HepG2 (cell line): ENCODE results near the gene ARHGEF26. TPM values are rescaled to one million over a fixed set of nuclear protein-coding genes. Genes with fewer than 3 reads are reported as not detected.
A peak's percentile ranks its signal among the peaks of the same experiment; 100 is the strongest.

Source experiments
- ATAC-seq: fragments of 200-7000 bp; cut with Tn5 transposase; 3 replicates; pipeline ENCODE4 v1.9.1; 2020; ENCODE audit warnings: mild to moderate bottlenecking, moderate library complexity
- BruUV-seq: library from RNA; stranded (reverse); fragments of 400-500 nt; replicated peaks from 2 replicates; lab custom pipeline; 2021; lab: Mats Ljungman, UMichigan
- CTCF ChIA-PET: fragments of 300-600 bp; formaldehyde crosslinking; extraction: SDS; loops from one replicate; lab custom pipeline; 2021; ENCODE audit warnings: low total read pairs, inconsistent platforms, low intra/inter-chr PET ratio; lab: Yijun Ruan, JAX
- POLR2A ChIA-PET: fragments of 350-600 bp; sonication (Branson Sonifier 250); formaldehyde crosslinking; loops from one replicate; lab custom pipeline; 2020; ENCODE audit warnings: antibody characterized with exemption, inconsistent platforms; lab: Yijun Ruan, JAX
- DNase-seq: peaks from one replicate; pipeline ENCODE4 v3.0.0-alpha.2; 2015; ENCODE audit warnings: low spot score
- FAIRE-seq: peaks from 3 replicates; lab custom pipeline; 2011; peaks lifted over from hg19 to GRCh38; lab: Jason Lieb, UNC
- H2AFZ ChIP-seq: one replicate; pipeline ENCODE4 v1.6.1; 2011; ENCODE audit warnings: low read length, inconsistent platforms
- H3K27ac ChIP-seq: fragments of 300-600 bp; 3 replicates; pipeline ENCODE4 v1.8.0; 2011; ENCODE audit warnings: mixed run types, mild to moderate bottlenecking, mixed read lengths, low read length, inconsistent platforms; ENCODE audit not compliant: insufficient read depth; ENCODE audit errors: extremely low read length
- H3K27me3 ChIP-seq, 2 experiments: fragments of 200-600 bp in 1 of 2; 2 replicates in 1 of 2; 3 replicates in 1 of 2; pipeline versions ENCODE4 v1.6.0 to v1.8.0; 2011; ENCODE audit warnings: low read length in 2 of 2, mild to moderate bottlenecking in 2 of 2, moderate library complexity in 2 of 2, inconsistent platforms in 1 of 2; ENCODE audit not compliant: insufficient read depth in 2 of 2, control insufficient read depth in 1 of 2
- H3K36me3 ChIP-seq, 2 experiments: fragments of 200-600 bp in 1 of 2; replicated peaks in 1 of 2; 2 replicates in 1 of 2; 3 replicates in 1 of 2; pipeline versions ENCODE4 v1.5.1 to v1.8.0; 2011; ENCODE audit warnings: low read length in 2 of 2, inconsistent platforms in 1 of 2; ENCODE audit not compliant: insufficient read depth in 2 of 2, control insufficient read depth in 1 of 2
- H3K4me1 ChIP-seq: 2 replicates; pipeline ENCODE4 v1.5.1; 2012; ENCODE audit warnings: low read length, inconsistent platforms; ENCODE audit not compliant: insufficient read depth
- H3K4me2 ChIP-seq: 2 replicates; pipeline ENCODE4 v1.6.0; 2011; ENCODE audit warnings: low read depth, low read length, inconsistent platforms
- H3K4me3 ChIP-seq, 3 experiments: fragments of 200-600 bp in 1 of 3; sonication (generic), shearing (Covaris generic) in 1 of 3; replicated peaks in 1 of 3; 2 replicates each; pipeline ENCODE4 v1.5.1; 2011 to 2016; ENCODE audit warnings: low read length in 3 of 3, inconsistent platforms in 2 of 3, low read depth in 2 of 3, mild to moderate bottlenecking in 2 of 3, control low read depth in 1 of 3, mixed read lengths in 1 of 3; ENCODE audit not compliant: insufficient read depth in 1 of 3
- H3K79me2 ChIP-seq: one replicate; pipeline ENCODE4 v1.6.1; 2011; ENCODE audit warnings: low read length, inconsistent platforms; ENCODE audit not compliant: insufficient read depth
- H3K9ac ChIP-seq: 2 replicates; pipeline ENCODE4 v1.6.0; 2011; ENCODE audit warnings: mild to moderate bottlenecking, low read depth, low read length, inconsistent platforms; ENCODE audit not compliant: insufficient read depth
- H3K9me3 ChIP-seq: 2 replicates; pipeline ENCODE4 v1.5.1; 2012; ENCODE audit warnings: mild to moderate bottlenecking, low read length
- H4K20me1 ChIP-seq: 2 replicates; pipeline ENCODE4 v1.6.0; 2011; ENCODE audit warnings: inconsistent platforms, mild to moderate bottlenecking, low read length, moderate library complexity; ENCODE audit not compliant: insufficient read depth
- FOXA1 ChIP-seq, 2 experiments: fragments of 450-650 bp in 1 of 2; sonication (generic) in 1 of 2; formaldehyde crosslinking in 1 of 2; IDR thresholded peaks; 2 replicates each; pipeline versions ENCODE4 v1.4.0 to v1.6.1; 2016 to 2020; ENCODE audit warnings: missing genetic modification reagents in 1 of 2
- GLI4 ChIP-seq: sonication (generic); formaldehyde crosslinking; IDR thresholded peaks from 2 replicates; pipeline ENCODE4 v1.5.1; 2020; ENCODE audit warnings: missing genetic modification reagents, mild to moderate bottlenecking, moderate library complexity, borderline replicate concordance
- HNRNPH1 ChIP-seq: fragments of 200-400 bp; formaldehyde crosslinking; optimal IDR thresholded peaks from 2 replicates; pipeline ENCODE3; 2017; ENCODE audit warnings: mild to moderate bottlenecking, low read depth, low read length
- IRF2 ChIP-seq: IDR thresholded peaks from 2 replicates; pipeline ENCODE4 v1.6.1; 2018; ENCODE audit warnings: missing genetic modification reagents, missing compliant biosample characterization
- KLF15 ChIP-seq: sonication (generic); formaldehyde crosslinking; IDR thresholded peaks from 2 replicates; pipeline ENCODE4 v1.8.1; 2023; ENCODE audit warnings: borderline replicate concordance, mild to moderate bottlenecking, inconsistent platforms, missing genetic modification reagents, mixed read lengths
- NFIC ChIP-seq: IDR thresholded peaks from 2 replicates; pipeline ENCODE4 v1.6.1; 2012; ENCODE audit warnings: mild to moderate bottlenecking, low read length, inconsistent platforms
- POGK ChIP-seq: sonication (generic); formaldehyde crosslinking; conservative IDR thresholded peaks from 2 replicates; pipeline ENCODE4 v1.8.0; 2022; ENCODE audit warnings: mild to moderate bottlenecking, moderate library complexity, missing genetic modification reagents
- ZBTB20 ChIP-seq: sonication (generic); formaldehyde crosslinking; IDR thresholded peaks from 2 replicates; pipeline ENCODE4 v1.8.1; 2023; ENCODE audit warnings: missing genetic modification reagents, low read depth, mild to moderate bottlenecking, borderline replicate concordance
- ZNF607 ChIP-seq: sonication (generic); formaldehyde crosslinking; IDR thresholded peaks from 2 replicates; pipeline ENCODE4 v1.5.1; 2020; ENCODE audit warnings: missing genetic modification reagents, mild to moderate bottlenecking, borderline replicate concordance
- WGBS: methylation state at CpG from one replicate; pipeline ENCODE4 v1.1.6; 2017; ENCODE audit warnings: low lambda C conversion rate; 5-methylcytosine and 5-hydroxymethylcytosine counted together
- in situ Hi-C: cut with HindIII; loops from 2 replicates; pipeline ENCODE4 v1.10.0; 2017; ENCODE audit warnings: low pct_unique_long_range_greater_than_20kb; ENCODE audit not compliant: extremely low pct_ligation_motif_present
- intact Hi-C: fragments of 100-400 bp; cut with micrococcal nuclease; formaldehyde crosslinking; loops from one replicate; pipeline ENCODE4 v1.10.0; 2022; ENCODE audit not compliant: unreplicated experiment
- polyA plus RNA-seq, 8 experiments: library from polyadenylated mRNA; depleted of rRNA in 3 of 8; stranded (reverse) in 7 of 8; unstranded in 1 of 8; fragments of >200 nt; fragmentation: Illumina TruSeq in 4 of 8; extraction: Trizol in 4 of 8; gene quantifications; 2 replicates each; pipeline versions ENCODE4 v1.2.1 to v1.2.3, GENCODE V29; 2011 to 2016; ENCODE audit warnings: low read depth in 4 of 8, missing spikeins in 1 of 8, mixed read lengths in 1 of 8; ENCODE audit not compliant: insufficient read depth in 1 of 8
- total RNA-seq, 5 experiments: library from RNA; depleted of rRNA; stranded (reverse); fragments of >200 nt; fragmentation: Illumina TruSeq; extraction: Trizol; gene quantifications; 2 replicates each; pipeline ENCODE4 v1.2.3, GENCODE V29; 2016; ENCODE audit warnings: low read depth in 1 of 5
- TF ChIP-seq, protein P1 (sequence below): sonication (generic); formaldehyde crosslinking; IDR thresholded peaks from 2 replicates; pipeline ENCODE4 v1.4.0; 2020; ENCODE audit warnings: missing genetic modification reagents
- TF ChIP-seq, protein P2 (sequence below): sonication (generic); formaldehyde crosslinking; IDR thresholded peaks from 2 replicates; pipeline ENCODE4 v1.4.0; 2020; ENCODE audit warnings: missing genetic modification reagents

ARHGEF26 gene
- total and polyA plus RNA-seq, 2 of the 13 experiments (the other 11 are each of a cell fraction or from before 2014, with no cell fraction given): 0.74 to 6.1 TPM

DNA sequence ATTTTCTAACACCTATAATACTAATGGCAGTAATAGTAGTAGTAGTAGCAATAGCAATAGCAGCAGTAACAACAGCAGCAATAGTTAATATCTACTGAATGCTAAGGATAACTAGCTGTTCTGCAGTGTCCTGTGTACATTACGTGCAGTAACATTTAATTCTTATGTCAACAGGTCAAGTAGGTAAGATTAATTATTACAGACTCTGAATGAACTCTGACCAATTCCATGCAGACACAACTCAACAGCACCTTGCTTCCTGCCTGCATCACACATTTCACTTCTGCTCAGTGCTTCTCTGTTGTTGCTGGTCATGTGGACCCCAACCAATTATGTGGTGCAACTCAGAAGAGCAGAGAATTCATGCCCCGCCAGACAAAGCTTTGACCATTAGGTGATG is 39.9 kb upstream of the ARHGEF26 start:
- no peak overlapping the region for H3K27ac ChIP-seq
- H3K9ac ChIP-seq: no peak overlapping the region
- FAIRE-seq: no peak
- no peak for TF ChIP-seq FOXA1 (IDR thresholded peaks at IDR 0.05)
- TF ChIP-seq FOXA1 (CRISPR knock-in tag; IDR thresholded peaks at IDR 0.05): peak; percentile 31; the same call in 1 of the 2 replicates
- TF ChIP-seq ZBTB20: no peak
- H4K20me1 ChIP-seq: no peaks in the 10 kb centered on the region
- H3K36me3 ChIP-seq: no peaks in the 10 kb centered on the region
- CTCF ChIA-PET: no interaction called here
- H3K9me3 ChIP-seq: peaks cover 12% of the 10 kb centered on the region; the same call in 1 of the 2 replicates
- H2AFZ ChIP-seq: no peak overlapping the region
- intact Hi-C loops (no loop called here), in situ Hi-C loops (no loop called here)
- ATAC-seq: peak; percentile 63
- POLR2A ChIA-PET: no interaction called here
- DNase-seq: no peak
- 44% methylated on average over 2 of the region's 2 CpGs for WGBS
- no peaks in the 10 kb centered on the region for H3K79me2 ChIP-seq
- no peaks in the 10 kb centered on the region for H3K27me3 ChIP-seq
- peaks cover 8% of the 10 kb centered on the region; the same call in 1 of the 2 replicates for H3K4me1 ChIP-seq
- no TSS peak for BruUV-seq
- no peak overlapping the region for H3K4me3 ChIP-seq
- H3K4me2 ChIP-seq: no peak overlapping the region

- Histone ChIP-seq H3K79me2 (no peaks in the 10 kb centered on the region), H3K4me3 (no peak overlapping the region), H4K20me1 (no peaks in the 10 kb centered on the region), H3K27ac (no peak overlapping the region), H3K9ac (no peak overlapping the region), H3K9me3 (peaks cover 12% of the 10 kb centered on the region; the same call in 1 of the 2 replicates), H3K36me3 (no peaks in the 10 kb centered on the region), H2AFZ (no peak overlapping the region), H3K4me2 (no peak overlapping the region), H3K27me3 (no peaks in the 10 kb centered on the region; a peak in 1 of 5 replicates), H3K4me1 (peaks cover 8% of the 10 kb centered on the region; the same call in 1 of the 2 replicates)
- BruUV-seq: no TSS peak
- DNase-seq (no peak), FAIRE-seq (no peak), ATAC-seq (no peak)
- in situ Hi-C loops: no loop called here
- WGBS: 89% methylated on average over 1 of the region's 1 CpG
- intact Hi-C loops: no loop called here
- ChIA-PET POLR2A (no interaction called here), CTCF (no interaction called here)
- TF ChIP-seq NFIC: no peak
- no peak for TF ChIP-seq GLI4
- TF ChIP-seq, protein P1, sequence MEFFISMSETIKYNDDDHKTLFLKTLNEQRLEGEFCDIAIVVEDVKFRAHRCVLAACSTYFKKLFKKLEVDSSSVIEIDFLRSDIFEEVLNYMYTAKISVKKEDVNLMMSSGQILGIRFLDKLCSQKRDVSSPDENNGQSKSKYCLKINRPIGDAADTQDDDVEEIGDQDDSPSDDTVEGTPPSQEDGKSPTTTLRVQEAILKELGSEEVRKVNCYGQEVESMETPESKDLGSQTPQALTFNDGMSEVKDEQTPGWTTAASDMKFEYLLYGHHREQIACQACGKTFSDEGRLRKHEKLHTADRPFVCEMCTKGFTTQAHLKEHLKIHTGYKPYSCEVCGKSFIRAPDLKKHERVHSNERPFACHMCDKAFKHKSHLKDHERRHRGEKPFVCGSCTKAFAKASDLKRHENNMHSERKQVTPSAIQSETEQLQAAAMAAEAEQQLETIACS (CRISPR knock-in tag): no peak
- no peak for TF ChIP-seq KLF15 (CRISPR knock-in tag)
- TF ChIP-seq POGK: no peak
- TF ChIP-seq ZNF607 (CRISPR knock-in tag): no peak
- no peak for TF ChIP-seq HNRNPH1
- TF ChIP-seq IRF2 (CRISPR knock-in tag): no peak
- TF ChIP-seq, protein P2, sequence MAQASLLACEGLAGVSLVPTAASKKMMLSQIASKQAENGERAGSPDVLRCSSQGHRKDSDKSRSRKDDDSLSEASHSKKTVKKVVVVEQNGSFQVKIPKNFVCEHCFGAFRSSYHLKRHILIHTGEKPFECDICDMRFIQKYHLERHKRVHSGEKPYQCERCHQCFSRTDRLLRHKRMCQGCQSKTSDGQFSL (CRISPR knock-in tag): no peak
These were observed 36.1 kb upstream of the ARHGEF26 start for GRCh38 chr3:154085071-154085470.
